Measurements from ENCODE around the gene GKN2.

DNA sequence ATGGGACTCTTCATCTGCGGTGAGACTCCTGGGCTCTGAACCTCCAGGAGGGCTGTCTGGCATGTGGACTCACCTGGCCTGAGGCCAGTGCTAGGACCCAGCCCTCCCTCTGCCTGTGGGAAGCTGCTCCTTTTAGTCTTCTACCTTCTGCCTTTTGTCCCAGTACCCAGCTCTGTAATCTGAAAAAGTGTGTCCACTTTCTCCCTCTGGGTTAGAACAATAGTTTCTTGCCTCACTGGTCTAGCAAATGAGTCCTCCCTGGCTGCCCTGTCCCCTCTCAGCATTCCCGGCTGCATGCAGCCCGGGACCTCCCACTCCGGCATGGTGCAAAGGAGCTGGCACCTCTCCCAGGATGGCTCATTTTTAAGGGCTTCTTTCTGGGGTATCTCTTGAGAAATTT, 25.9 kb downstream of the GKN2 start:
- TF ChIP-seq ZNF766 (CRISPR knock-in tag; IDR thresholded peaks at IDR 0.05; ENCODE audit: borderline replicate concordance) (no peak), JUN (CRISPR knock-in tag; IDR thresholded peaks at IDR 0.05) (no peak), PHF8 (CRISPR knock-in tag; IDR thresholded peaks at IDR 0.05) (no peak), STAG1 (CRISPR knock-in tag; IDR thresholded peaks at IDR 0.05) (no peak)
